ENCODE data around the gene CTXN1. TPM values are rescaled to one million over a fixed set of nuclear protein-coding genes. Genes with fewer than 3 reads are reported as not detected.

The CTXN1 gene
- polyA plus RNA-seq, 1 of the 3 experiments (the other 2 are of a cell fraction): 53.8 TPM

- H3K36me3 ChIP-seq (replicated peaks in 1 of 2; ENCODE audit: control insufficient read depth in 1 of 2, insufficient read depth in 2 of 2, low read length in 1 of 2): peaks cover 24 to 56% of the 10 kb centered on the region in 2 experiments
- CTCF ChIA-PET: interaction anchor here (0.9 to 9.1 kb wide), 10 partner anchors 9 to 284 kb away, joined by 3 to 81 read pairs (median 10); partner anchors contain the start of gene TIMM44
Observed at GRCh38 chr19:7968796-7969554, 43.0 kb upstream of the CTXN1 start.

GRCh38 chr19:7968008-7968795 is 42.3 kb upstream of the CTXN1 start:
- H3K27ac ChIP-seq (ENCODE audit: low read depth in 2 of 2, low read length in 1 of 2): no peak overlapping the region
- no peaks in the 10 kb centered on the region for H3K27me3 ChIP-seq (ENCODE audit: insufficient read depth)
- H4K20me1 ChIP-seq (ENCODE audit: insufficient read depth): peaks cover 11% of the 10 kb centered on the region
- no peaks in the 10 kb centered on the region for H3K9me2 ChIP-seq
- H3K9me3 ChIP-seq: no peaks in the 10 kb centered on the region
- no peak for TF ChIP-seq EZH2phosphoT487 (IDR thresholded peaks at IDR 0.05; ENCODE audit: borderline replicate concordance, low read depth)
- peaks cover 26 to 58% of the 10 kb centered on the region in 2 experiments for H3K36me3 ChIP-seq (replicated peaks in 1 of 2; ENCODE audit: control insufficient read depth in 1 of 2, insufficient read depth in 2 of 2, low read length in 1 of 2)
- WGBS (ENCODE audit: low lambda C conversion rate): 93% methylated on average over 11 of the region's 15 CpGs
- peaks cover 5% of the 10 kb centered on the region; the same call in 1 of the 2 replicates for H3K79me2 ChIP-seq (ENCODE audit: insufficient read depth)
- H3F3A ChIP-seq (replicated peaks; ENCODE audit: insufficient read depth): no peaks in the 10 kb centered on the region
- ChIA-PET CTCF (interaction anchor here (1.0 to 9.1 kb wide), 3 partner anchors 27 to 285 kb away, joined by 3 to 81 read pairs (median 4); no protein-coding TSS in a partner anchor), POLR2A (no interaction called here)
- no peak overlapping the region for H3K4me2 ChIP-seq
- no peak for DNase-seq
- no peak overlapping the region for H3K9ac ChIP-seq
- H3K4me3 ChIP-seq (ENCODE audit: low read depth in 2 of 2, low read length in 1 of 2): no peak overlapping the region
- no peak overlapping the region for H2AFZ ChIP-seq (ENCODE audit: low read depth)
- H3K4me1 ChIP-seq (ENCODE audit: control insufficient read depth in 1 of 2, insufficient read depth in 2 of 2, low read depth in 1 of 2, low read length in 1 of 2): no peaks in the 10 kb centered on the region

More at GRCh38 chr19:7968796-7969554, 43.0 kb upstream of the CTXN1 start:
- WGBS (ENCODE audit: low lambda C conversion rate): 93% methylated on average over 17 of the region's 20 CpGs
- Histone ChIP-seq H3K27ac (ENCODE audit: low read depth in 2 of 2, low read length in 1 of 2) (no peak overlapping the region), H3K9me3 (no peaks in the 10 kb centered on the region), H2AFZ (ENCODE audit: low read depth) (no peak overlapping the region), H3K9me2 (no peaks in the 10 kb centered on the region), H3K4me3 (ENCODE audit: low read depth in 2 of 2, low read length in 1 of 2) (no peak overlapping the region), H3F3A (replicated peaks; ENCODE audit: insufficient read depth) (no peaks in the 10 kb centered on the region), H3K79me2 (ENCODE audit: insufficient read depth) (peaks cover 5% of the 10 kb centered on the region; the same call in 1 of the 2 replicates), H3K4me1 (ENCODE audit: control insufficient read depth in 1 of 2, insufficient read depth in 2 of 2, low read depth in 1 of 2, low read length in 1 of 2) (no peaks in the 10 kb centered on the region), H3K9ac (no peak overlapping the region), H4K20me1 (ENCODE audit: insufficient read depth) (peaks cover 11% of the 10 kb centered on the region), H3K27me3 (ENCODE audit: insufficient read depth) (no peaks in the 10 kb centered on the region), H3K4me2 (no peak overlapping the region)
- DNase-seq: no peak
- POLR2A ChIA-PET: interaction anchor here (1.2 kb wide), 1 partner anchor 33 kb away, joined by 3 read pairs; no protein-coding TSS in a partner anchor
- TF ChIP-seq MEF2A (IDR thresholded peaks at IDR 0.05; ENCODE audit: borderline replicate concordance, low read depth) (no peak), GATA2 (CRISPR knock-in tag; IDR thresholded peaks at IDR 0.05) (no peak), NRF1 (IDR thresholded peaks at IDR 0.05; ENCODE audit: low read depth, low read length) (no peak)

DNA sequence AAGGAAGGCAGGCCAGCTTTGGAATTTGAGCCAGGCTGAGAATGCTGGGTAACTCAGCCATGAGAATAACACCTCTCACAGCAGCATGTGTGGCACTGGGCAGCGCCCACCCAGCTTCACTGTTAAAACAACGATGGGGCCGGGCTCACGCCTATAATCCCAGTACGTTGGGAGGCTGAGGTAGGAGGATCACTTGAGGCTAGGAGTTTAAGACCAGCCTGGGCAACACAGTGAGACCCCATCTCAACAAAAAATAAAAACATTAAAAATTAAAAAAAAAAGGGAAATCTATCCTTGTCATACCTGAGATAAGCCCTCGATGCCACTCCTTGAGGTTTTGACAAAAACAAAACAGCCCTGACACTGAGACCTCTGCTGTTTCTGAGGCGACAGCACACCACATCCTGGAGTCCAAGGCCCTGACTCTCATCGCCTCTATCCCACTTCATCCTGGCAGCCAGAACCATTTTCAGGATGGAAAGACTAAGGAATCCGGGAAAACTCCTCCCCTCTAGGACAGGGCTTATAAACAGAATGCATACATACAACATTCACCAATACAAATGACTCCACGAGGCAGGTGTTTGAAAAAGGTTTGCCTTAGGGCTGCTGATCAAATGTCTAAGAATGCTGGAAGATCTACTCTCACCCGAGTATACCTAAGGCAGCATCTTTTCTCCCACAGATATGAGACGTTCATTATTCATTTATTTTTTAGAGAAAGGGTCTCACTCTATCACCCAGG is 40.2 kb upstream of the CTXN1 start:
- H3F3A ChIP-seq (replicated peaks; ENCODE audit: insufficient read depth): peaks cover 5% of the 10 kb centered on the region
- peaks cover 5% of the 10 kb centered on the region; the same call in 1 of the 2 replicates for H3K79me2 ChIP-seq (ENCODE audit: insufficient read depth)
- WGBS (ENCODE audit: low lambda C conversion rate): 91% methylated on average over 12 of the region's 12 CpGs
- H3K36me3 ChIP-seq (replicated peaks in 1 of 2; ENCODE audit: control insufficient read depth in 1 of 2, insufficient read depth in 2 of 2, low read length in 1 of 2): peaks cover 32 to 67% of the 10 kb centered on the region in 2 experiments
- ChIA-PET POLR2A (no interaction called here), CTCF (interaction anchor here (1.6 kb wide), 1 partner anchor 22 kb away, joined by 9 read pairs; the partner anchor contains the start of gene TIMM44)
- H3K27ac ChIP-seq (ENCODE audit: low read depth in 2 of 2, low read length in 1 of 2): no peak overlapping the region
- DNase-seq: no peak
- no peak overlapping the region for H2AFZ ChIP-seq (ENCODE audit: low read depth)
- no peaks in the 10 kb centered on the region for H3K4me1 ChIP-seq (ENCODE audit: control insufficient read depth in 1 of 2, insufficient read depth in 2 of 2, low read depth in 1 of 2, low read length in 1 of 2)
- H3K9ac ChIP-seq: no peak overlapping the region
- H4K20me1 ChIP-seq (ENCODE audit: insufficient read depth): peaks cover 10% of the 10 kb centered on the region
- no peak overlapping the region for H3K4me2 ChIP-seq
- H3K4me3 ChIP-seq (ENCODE audit: low read depth in 2 of 2, low read length in 1 of 2): no peak overlapping the region
- no peaks in the 10 kb centered on the region for H3K9me2 ChIP-seq
- H3K27me3 ChIP-seq (ENCODE audit: insufficient read depth): no peaks in the 10 kb centered on the region
- H3K9me3 ChIP-seq: no peaks in the 10 kb centered on the region
- TF ChIP-seq RFX5 (IDR thresholded peaks at IDR 0.05; ENCODE audit: low read length) (no peak), NFIC (IDR thresholded peaks at IDR 0.05; ENCODE audit: borderline replicate concordance) (no peak), TEAD4 (IDR thresholded peaks at IDR 0.05; ENCODE audit: borderline replicate concordance, insufficient read depth) (no peak), SMC3 (IDR thresholded peaks at IDR 0.05; ENCODE audit: low read depth, low read length) (no peak), MXI1 (IDR thresholded peaks at IDR 0.05; ENCODE audit: low read depth, low read length) (no peak), PBX3 (IDR thresholded peaks at IDR 0.05) (no peak), GATA2 (CRISPR knock-in tag; IDR thresholded peaks at IDR 0.05) (no peak), FOXJ3 (CRISPR knock-in tag; IDR thresholded peaks at IDR 0.05) (no peak), SIN3A (IDR thresholded peaks at IDR 0.05; ENCODE audit: borderline replicate concordance, low read depth, low read length) (no peak), ZBTB33 (IDR thresholded peaks at IDR 0.05; ENCODE audit: borderline replicate concordance, low read depth) (no peak), CHD2 (IDR thresholded peaks at IDR 0.05; ENCODE audit: low read length, partially characterized antibody) (no peak), FOSL2 (IDR thresholded peaks at IDR 0.05; ENCODE audit: borderline replicate concordance, low read depth) (no peak)

All from SK-N-SH (cell line).